HCT116 (cell line): Measurements from ENCODE around the gene HMCES. TPM values are rescaled to one million over a fixed set of nuclear protein-coding genes. Genes with fewer than 3 reads are reported as not detected.

Experiments used
- ATAC-seq: fragments of 200-7000 bp; cut with Tn5 transposase; 2 replicates; pipeline ENCODE4 v1.9.1; 2020; ENCODE audit warnings: mild to moderate bottlenecking, moderate library complexity
- BruUV-seq: library from RNA; stranded (reverse); fragments of 400-500 nt; replicated peaks from 2 replicates; lab custom pipeline; 2021; lab: Mats Ljungman, UMichigan
- CTCF ChIA-PET: fragments of 300-600 bp; sonication (Branson Sonifier 250); formaldehyde crosslinking; loops from one replicate; lab custom pipeline; 2021; ENCODE audit warnings: antibody characterized with exemption; lab: Charles Lee
- POLR2A ChIA-PET: fragments of 300-600, 350-600 bp; sonication (Branson Sonifier 250); formaldehyde crosslinking; loops from one replicate; lab custom pipeline; 2021; ENCODE audit warnings: antibody characterized with exemption; lab: Charles Lee
- RAD21 ChIA-PET, 2 experiments: fragments of 300-600 bp; sonication (Branson Sonifier 250); formaldehyde crosslinking; loops; one replicate each; lab custom pipeline; 2023; ENCODE audit warnings: low total read pairs in 2 of 2; ENCODE audit not compliant: uncharacterized antibody in 2 of 2, unreplicated experiment in 2 of 2, low non-redundant PET in 1 of 2; lab: Charles Lee
- DNase-seq: peaks from one replicate; pipeline ENCODE4 v3.0.0-alpha.2; 2010; ENCODE audit warnings: low read depth, low spot score
- H2AFZ ChIP-seq: fragments of 200-600 bp; shearing (Covaris generic), sonication (generic); 2 replicates; pipeline ENCODE4 v1.6.1; 2017; ENCODE audit warnings: low read depth, mixed run types, mixed read lengths, antibody characterized with exemption, low read length; ENCODE audit not compliant: poor library complexity, severe bottlenecking
- H3K27ac ChIP-seq: 2 replicates; pipeline ENCODE4 v1.5.1; 2012; ENCODE audit warnings: low read depth, low read length
- H3K27me3 ChIP-seq: fragments of 200-600 bp; sonication (generic); 2 replicates; pipeline ENCODE4 v1.6.1; 2016; ENCODE audit warnings: mixed run types, low read length, mixed read lengths; ENCODE audit not compliant: insufficient read depth
- H3K36me3 ChIP-seq, 2 experiments: fragments of 200-500 bp in 1 of 2; fragments of 200-600 bp in 1 of 2; sonication (Bioruptor generic) in 1 of 2; sonication (generic) in 1 of 2; 2 replicates each; pipeline versions ENCODE4 v1.5.1 to v1.6.1; 2014 to 2016; ENCODE audit warnings: low read length in 2 of 2, inconsistent platforms in 1 of 2, mixed read lengths in 1 of 2, mixed run types in 1 of 2; ENCODE audit not compliant: insufficient read depth in 2 of 2, control insufficient read depth in 1 of 2
- H3K4me1 ChIP-seq, 2 experiments: fragments of 200-600 bp in 1 of 2; sonication (generic) in 1 of 2; 2 replicates each; pipeline versions ENCODE4 v1.5.1 to v1.6.1; 2012 to 2017; ENCODE audit warnings: low read length in 2 of 2, inconsistent platforms in 1 of 2, mild to moderate bottlenecking in 1 of 2, mixed read lengths in 1 of 2, mixed run types in 1 of 2, moderate library complexity in 1 of 2; ENCODE audit not compliant: insufficient read depth in 2 of 2, control insufficient read depth in 1 of 2
- H3K4me2 ChIP-seq: fragments of 200-600 bp; sonication (generic); 2 replicates; pipeline ENCODE4 v1.6.1; 2017; ENCODE audit warnings: mixed run types, low read length, mixed read lengths
- H3K4me3 ChIP-seq, 2 experiments: fragments of 200-600 bp in 1 of 2; sonication (generic) in 1 of 2; replicated peaks in 1 of 2; 2 replicates each; pipeline ENCODE4 v1.5.1; 2011 to 2016; ENCODE audit warnings: low read length in 2 of 2, control low read depth in 1 of 2, low read depth in 1 of 2, mild to moderate bottlenecking in 1 of 2, mixed read lengths in 1 of 2, mixed run types in 1 of 2
- H3K79me2 ChIP-seq: fragments of 200-600 bp; sonication (generic); 2 replicates; pipeline ENCODE4 v1.6.1; 2017; ENCODE audit warnings: mild to moderate bottlenecking, mixed run types, low read length, moderate library complexity, mixed read lengths; ENCODE audit not compliant: insufficient read depth
- H3K9ac ChIP-seq: fragments of 200-600 bp; sonication (generic); 2 replicates; pipeline ENCODE4 v1.6.1; 2016; ENCODE audit warnings: low read length, mixed read lengths
- H3K9me2 ChIP-seq: fragments of 200-600 bp; sonication (generic), shearing (Covaris generic); 2 replicates; pipeline ENCODE4 v1.6.1; 2017; ENCODE audit warnings: mixed run types, mild to moderate bottlenecking, moderate library complexity; ENCODE audit not compliant: insufficient read depth
- H3K9me3 ChIP-seq, 2 experiments: fragments of 200-500 bp in 1 of 2; fragments of 200-600 bp in 1 of 2; sonication (Bioruptor generic) in 1 of 2; sonication (generic) in 1 of 2; 2 replicates each; pipeline ENCODE4 v1.6.1; 2014 to 2017; ENCODE audit warnings: low read length in 2 of 2, mixed read lengths in 2 of 2, inconsistent platforms in 1 of 2, low read depth in 1 of 2, mild to moderate bottlenecking in 1 of 2, mixed run types in 1 of 2, moderate library complexity in 1 of 2; ENCODE audit not compliant: control insufficient read depth in 1 of 2, insufficient read depth in 1 of 2
- H4K20me1 ChIP-seq: fragments of 200-600 bp; sonication (generic), shearing (Covaris generic); 2 replicates; pipeline ENCODE4 v1.6.1; 2017; ENCODE audit warnings: mixed run types, mild to moderate bottlenecking, moderate library complexity; ENCODE audit not compliant: insufficient read depth
- CBX3 ChIP-seq: IDR thresholded peaks from 2 replicates; pipeline ENCODE4 v1.6.1; 2012; ENCODE audit warnings: low read depth
- CEBPB ChIP-seq: IDR thresholded peaks from 2 replicates; pipeline ENCODE4 v1.6.1; 2012; ENCODE audit warnings: low read depth
- EGR1 ChIP-seq: IDR thresholded peaks from 2 replicates; pipeline ENCODE4 v1.6.1; 2012; ENCODE audit warnings: low read depth
- ELF1 ChIP-seq: IDR thresholded peaks from 2 replicates; pipeline ENCODE4 v1.6.1; 2012; ENCODE audit warnings: low read depth, borderline replicate concordance
- EZH2 ChIP-seq: fragments of 200-600 bp; sonication (generic); IDR thresholded peaks from 2 replicates; pipeline ENCODE4 v1.6.1; 2017; ENCODE audit warnings: antibody characterized with exemption, mixed run types
- POLR2AphosphoS5 ChIP-seq: IDR thresholded peaks from 2 replicates; pipeline ENCODE4 v1.6.1; 2011; ENCODE audit warnings: mild to moderate bottlenecking, low read depth, low read length, moderate library complexity
- SIN3A ChIP-seq: IDR thresholded peaks from 2 replicates; pipeline ENCODE4 v1.6.1; 2012; ENCODE audit warnings: low read depth
- SP1 ChIP-seq: IDR thresholded peaks from 2 replicates; pipeline ENCODE4 v1.6.1; 2012; ENCODE audit warnings: low read depth
- SRF ChIP-seq: IDR thresholded peaks from 2 replicates; pipeline ENCODE4 v1.6.1; 2012; ENCODE audit warnings: low read depth
- TCF7L2 ChIP-seq: IDR thresholded peaks from 2 replicates; pipeline ENCODE4 v1.7.0; 2011; ENCODE audit warnings: borderline replicate concordance, inconsistent platforms; ENCODE audit not compliant: insufficient read depth, insufficient read length; ENCODE audit errors: extremely low read depth
- ZNF274 ChIP-seq: fragments of 200-500 bp; sonication (Bioruptor generic); IDR thresholded peaks from 2 replicates; pipeline ENCODE4 v1.6.1; 2014; ENCODE audit warnings: mild to moderate bottlenecking, low read depth, low read length, inconsistent platforms
- intact Hi-C: fragments of 100-400 bp; cut with micrococcal nuclease; formaldehyde crosslinking; loops from 2 replicates; pipeline ENCODE4 v1.10.0; 2022
- total RNA-seq: library from RNA; stranded (reverse); gene quantifications from one replicate; pipeline ENCODE4 v1.2.1, GENCODE V29; 2021; ENCODE audit not compliant: unreplicated experiment
- TF ChIP-seq, protein P1 (sequence below): IDR thresholded peaks from 2 replicates; pipeline ENCODE4 v1.6.1; 2012; ENCODE audit warnings: low read depth
- TF ChIP-seq, protein P2 (sequence below): IDR thresholded peaks from 2 replicates; pipeline ENCODE4 v1.6.1; 2012
- TF ChIP-seq, protein P3 (sequence below): IDR thresholded peaks from 2 replicates; pipeline ENCODE4 v1.6.1; 2011; ENCODE audit warnings: mild to moderate bottlenecking, low read length, moderate library complexity; ENCODE audit not compliant: insufficient replicate concordance; ENCODE audit errors: extremely low read depth
- TF ChIP-seq, protein P4 (sequence below): IDR thresholded peaks from 2 replicates; pipeline ENCODE4 v1.6.1; 2012
- TF ChIP-seq, protein P5 (sequence below), 3 experiments: fragments of 200-600 bp in 1 of 3; sonication (generic) in 1 of 3; IDR thresholded peaks in 2 of 3; conservative IDR thresholded peaks in 1 of 3; 2 replicates each; pipeline ENCODE4 v1.5.1; 2012 to 2017; ENCODE audit warnings: low read depth in 2 of 3, low read length in 2 of 3, antibody characterized with exemption in 1 of 3, borderline replicate concordance in 1 of 3, control low read depth in 1 of 3, mild to moderate bottlenecking in 1 of 3, mixed read lengths in 1 of 3, mixed run types in 1 of 3, moderate library complexity in 1 of 3; ENCODE audit not compliant: insufficient read depth in 1 of 3

The HMCES gene
- total RNA-seq, 1 experiment from 2014 or later: 78.9 TPM

DNA sequence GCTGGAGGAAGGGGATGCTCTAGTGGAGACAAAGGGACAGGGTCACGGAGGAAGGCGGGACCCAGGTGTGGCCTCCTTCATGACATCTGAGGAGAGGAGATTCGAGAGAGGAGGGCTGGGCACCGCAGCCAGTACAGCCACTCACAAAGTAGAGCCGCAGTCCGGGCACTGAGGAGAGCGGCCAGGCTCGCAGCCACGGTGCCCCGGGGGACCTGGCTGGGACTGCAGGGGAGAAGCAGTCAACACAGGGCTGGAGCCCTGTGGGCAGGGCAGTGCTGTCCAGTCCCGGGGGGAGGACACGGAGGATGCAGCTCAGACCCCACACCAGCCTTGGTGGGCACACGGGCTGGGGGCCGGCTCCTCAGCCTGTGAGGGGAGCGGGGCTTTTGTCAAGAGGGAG lies 40.3 kb downstream of the HMCES start (continued):
- TF ChIP-seq, protein P1, sequence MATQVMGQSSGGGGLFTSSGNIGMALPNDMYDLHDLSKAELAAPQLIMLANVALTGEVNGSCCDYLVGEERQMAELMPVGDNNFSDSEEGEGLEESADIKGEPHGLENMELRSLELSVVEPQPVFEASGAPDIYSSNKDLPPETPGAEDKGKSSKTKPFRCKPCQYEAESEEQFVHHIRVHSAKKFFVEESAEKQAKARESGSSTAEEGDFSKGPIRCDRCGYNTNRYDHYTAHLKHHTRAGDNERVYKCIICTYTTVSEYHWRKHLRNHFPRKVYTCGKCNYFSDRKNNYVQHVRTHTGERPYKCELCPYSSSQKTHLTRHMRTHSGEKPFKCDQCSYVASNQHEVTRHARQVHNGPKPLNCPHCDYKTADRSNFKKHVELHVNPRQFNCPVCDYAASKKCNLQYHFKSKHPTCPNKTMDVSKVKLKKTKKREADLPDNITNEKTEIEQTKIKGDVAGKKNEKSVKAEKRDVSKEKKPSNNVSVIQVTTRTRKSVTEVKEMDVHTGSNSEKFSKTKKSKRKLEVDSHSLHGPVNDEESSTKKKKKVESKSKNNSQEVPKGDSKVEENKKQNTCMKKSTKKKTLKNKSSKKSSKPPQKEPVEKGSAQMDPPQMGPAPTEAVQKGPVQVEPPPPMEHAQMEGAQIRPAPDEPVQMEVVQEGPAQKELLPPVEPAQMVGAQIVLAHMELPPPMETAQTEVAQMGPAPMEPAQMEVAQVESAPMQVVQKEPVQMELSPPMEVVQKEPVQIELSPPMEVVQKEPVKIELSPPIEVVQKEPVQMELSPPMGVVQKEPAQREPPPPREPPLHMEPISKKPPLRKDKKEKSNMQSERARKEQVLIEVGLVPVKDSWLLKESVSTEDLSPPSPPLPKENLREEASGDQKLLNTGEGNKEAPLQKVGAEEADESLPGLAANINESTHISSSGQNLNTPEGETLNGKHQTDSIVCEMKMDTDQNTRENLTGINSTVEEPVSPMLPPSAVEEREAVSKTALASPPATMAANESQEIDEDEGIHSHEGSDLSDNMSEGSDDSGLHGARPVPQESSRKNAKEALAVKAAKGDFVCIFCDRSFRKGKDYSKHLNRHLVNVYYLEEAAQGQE: no peak
- no peak for TF ChIP-seq POLR2AphosphoS5
- TF ChIP-seq, all 23 proteins: peak for 0

DNA sequence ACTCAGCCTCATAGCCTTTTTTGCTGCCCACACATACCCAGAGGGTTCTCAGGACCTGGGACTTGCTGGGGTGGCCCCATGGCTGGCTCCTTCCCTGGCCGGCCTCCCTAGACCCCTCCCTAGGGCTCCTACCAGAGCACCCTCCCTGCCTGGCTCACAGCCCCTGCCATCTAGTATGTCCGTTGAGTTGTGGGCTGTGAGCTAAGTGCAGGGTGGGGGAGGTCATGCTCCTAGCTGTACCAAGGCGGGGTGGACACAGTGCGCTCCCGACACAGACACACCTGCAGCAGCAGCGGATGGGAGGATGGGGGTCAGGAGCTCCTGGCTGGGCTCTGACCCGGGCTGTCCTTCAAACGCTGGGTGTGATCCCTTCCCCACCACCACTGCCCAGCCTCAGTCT lies 41.6 kb downstream of the HMCES start:
- no peaks in the 10 kb centered on the region for H3K9me3 ChIP-seq
- no peaks in the 10 kb centered on the region for H3K36me3 ChIP-seq
- no peaks in the 10 kb centered on the region for H4K20me1 ChIP-seq
- no peak for DNase-seq
- CTCF ChIA-PET: no interaction called here
- ATAC-seq: no peak
- H3K79me2 ChIP-seq: peaks cover 5% of the 10 kb centered on the region; the same call in 1 of the 2 replicates
- no peak overlapping the region for H3K27ac ChIP-seq
- H3K9me2 ChIP-seq: no peaks in the 10 kb centered on the region
- H3K4me3 ChIP-seq: no peak overlapping the region
- RAD21 ChIA-PET: no interaction called here
- POLR2A ChIA-PET: no interaction called here
- no peak overlapping the region for H2AFZ ChIP-seq
- H3K27me3 ChIP-seq: no peaks in the 10 kb centered on the region
- H3K4me2 ChIP-seq: no peak overlapping the region
- no peak overlapping the region for H3K9ac ChIP-seq
- TF ChIP-seq, protein P2, sequence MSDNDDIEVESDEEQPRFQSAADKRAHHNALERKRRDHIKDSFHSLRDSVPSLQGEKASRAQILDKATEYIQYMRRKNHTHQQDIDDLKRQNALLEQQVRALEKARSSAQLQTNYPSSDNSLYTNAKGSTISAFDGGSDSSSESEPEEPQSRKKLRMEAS: no peak
- TF ChIP-seq EZH2 (no peak), CBX3 (no peak), EGR1 (no peak), SRF (no peak), SP1 (no peak), ZNF274 (no peak), POLR2AphosphoS5 (no peak), CEBPB (no peak), ELF1 (no peak), SIN3A (no peak), TCF7L2 (no peak)
- TF ChIP-seq, protein P3, sequence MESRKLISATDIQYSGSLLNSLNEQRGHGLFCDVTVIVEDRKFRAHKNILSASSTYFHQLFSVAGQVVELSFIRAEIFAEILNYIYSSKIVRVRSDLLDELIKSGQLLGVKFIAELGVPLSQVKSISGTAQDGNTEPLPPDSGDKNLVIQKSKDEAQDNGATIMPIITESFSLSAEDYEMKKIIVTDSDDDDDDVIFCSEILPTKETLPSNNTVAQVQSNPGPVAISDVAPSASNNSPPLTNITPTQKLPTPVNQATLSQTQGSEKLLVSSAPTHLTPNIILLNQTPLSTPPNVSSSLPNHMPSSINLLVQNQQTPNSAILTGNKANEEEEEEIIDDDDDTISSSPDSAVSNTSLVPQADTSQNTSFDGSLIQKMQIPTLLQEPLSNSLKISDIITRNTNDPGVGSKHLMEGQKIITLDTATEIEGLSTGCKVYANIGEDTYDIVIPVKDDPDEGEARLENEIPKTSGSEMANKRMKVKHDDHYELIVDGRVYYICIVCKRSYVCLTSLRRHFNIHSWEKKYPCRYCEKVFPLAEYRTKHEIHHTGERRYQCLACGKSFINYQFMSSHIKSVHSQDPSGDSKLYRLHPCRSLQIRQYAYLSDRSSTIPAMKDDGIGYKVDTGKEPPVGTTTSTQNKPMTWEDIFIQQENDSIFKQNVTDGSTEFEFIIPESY: no peak
- TF ChIP-seq, protein P4, sequence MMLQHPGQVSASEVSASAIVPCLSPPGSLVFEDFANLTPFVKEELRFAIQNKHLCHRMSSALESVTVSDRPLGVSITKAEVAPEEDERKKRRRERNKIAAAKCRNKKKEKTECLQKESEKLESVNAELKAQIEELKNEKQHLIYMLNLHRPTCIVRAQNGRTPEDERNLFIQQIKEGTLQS: no peak
- TF ChIP-seq, protein P5, sequence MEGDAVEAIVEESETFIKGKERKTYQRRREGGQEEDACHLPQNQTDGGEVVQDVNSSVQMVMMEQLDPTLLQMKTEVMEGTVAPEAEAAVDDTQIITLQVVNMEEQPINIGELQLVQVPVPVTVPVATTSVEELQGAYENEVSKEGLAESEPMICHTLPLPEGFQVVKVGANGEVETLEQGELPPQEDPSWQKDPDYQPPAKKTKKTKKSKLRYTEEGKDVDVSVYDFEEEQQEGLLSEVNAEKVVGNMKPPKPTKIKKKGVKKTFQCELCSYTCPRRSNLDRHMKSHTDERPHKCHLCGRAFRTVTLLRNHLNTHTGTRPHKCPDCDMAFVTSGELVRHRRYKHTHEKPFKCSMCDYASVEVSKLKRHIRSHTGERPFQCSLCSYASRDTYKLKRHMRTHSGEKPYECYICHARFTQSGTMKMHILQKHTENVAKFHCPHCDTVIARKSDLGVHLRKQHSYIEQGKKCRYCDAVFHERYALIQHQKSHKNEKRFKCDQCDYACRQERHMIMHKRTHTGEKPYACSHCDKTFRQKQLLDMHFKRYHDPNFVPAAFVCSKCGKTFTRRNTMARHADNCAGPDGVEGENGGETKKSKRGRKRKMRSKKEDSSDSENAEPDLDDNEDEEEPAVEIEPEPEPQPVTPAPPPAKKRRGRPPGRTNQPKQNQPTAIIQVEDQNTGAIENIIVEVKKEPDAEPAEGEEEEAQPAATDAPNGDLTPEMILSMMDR (IDR thresholded peaks at IDR 0.05 in 2 of 3, conservative IDR thresholded peaks at IDR 0.05 in 1 of 3; ENCODE audit: borderline replicate concordance in 1 of 3, insufficient read depth in 1 of 3, low read depth in 2 of 3, low read length in 2 of 3): no peak
- BruUV-seq: no TSS peak
- peaks cover 0 to 11% of the 10 kb centered on the region in 2 experiments; a peak in 3 of 4 replicates for H3K4me1 ChIP-seq
- intact Hi-C loops: no loop called here
